ENCODE measurements around the gene RAP2B.
"Not testable (repeated sequence)": the region's sequence is repeated elsewhere in the genome, so short reads cannot be mapped to it uniquely, and the experiment has no call there.

Gene RAP2B

DNA sequence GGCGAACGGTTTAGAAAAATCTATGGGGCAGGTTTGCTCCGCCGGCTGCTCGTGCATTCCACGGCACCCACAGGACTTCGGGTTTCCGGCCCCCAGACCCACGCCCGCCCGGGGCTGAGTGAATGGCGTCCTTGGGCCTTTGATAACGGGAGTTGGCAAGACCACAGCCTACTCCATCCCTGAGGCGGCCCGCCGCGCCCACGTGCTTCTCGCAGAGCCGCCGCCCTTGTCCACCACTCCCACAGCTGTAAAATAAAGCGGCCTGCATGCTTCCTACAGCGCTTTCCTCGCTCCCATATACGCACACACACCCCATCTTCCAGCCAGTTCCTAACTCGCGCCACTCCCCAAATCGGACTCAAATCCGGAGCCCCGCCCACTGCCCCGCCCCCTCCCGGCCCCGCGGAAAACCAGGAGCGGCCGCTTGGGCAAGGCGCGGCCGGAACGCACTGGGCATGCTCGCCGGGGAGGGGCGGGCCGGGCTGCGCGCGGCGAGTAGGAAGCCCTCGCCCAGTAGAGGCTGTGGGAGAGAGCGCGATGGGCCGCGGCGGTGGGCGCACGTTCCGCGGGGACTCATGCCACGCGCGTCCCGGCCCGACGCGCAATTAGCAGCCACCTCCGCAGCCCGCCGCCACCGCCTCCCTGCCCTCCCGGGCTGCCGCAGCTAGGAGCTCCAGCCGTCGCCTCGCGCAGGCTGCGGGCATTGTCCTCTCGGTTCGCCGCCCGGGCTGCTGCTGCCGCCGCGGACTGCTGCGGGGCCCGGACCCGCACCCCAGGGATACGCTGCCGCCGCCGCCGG is at the start of gene RAP2B:
Gene RAP2B, plus strand, starts transcription at position 513 of the 799 bp plus-strand sequence. CDS start 468 bp downstream, outside the sequence.
- peak; percentile 97 to 98 for DNase-seq

DNA sequence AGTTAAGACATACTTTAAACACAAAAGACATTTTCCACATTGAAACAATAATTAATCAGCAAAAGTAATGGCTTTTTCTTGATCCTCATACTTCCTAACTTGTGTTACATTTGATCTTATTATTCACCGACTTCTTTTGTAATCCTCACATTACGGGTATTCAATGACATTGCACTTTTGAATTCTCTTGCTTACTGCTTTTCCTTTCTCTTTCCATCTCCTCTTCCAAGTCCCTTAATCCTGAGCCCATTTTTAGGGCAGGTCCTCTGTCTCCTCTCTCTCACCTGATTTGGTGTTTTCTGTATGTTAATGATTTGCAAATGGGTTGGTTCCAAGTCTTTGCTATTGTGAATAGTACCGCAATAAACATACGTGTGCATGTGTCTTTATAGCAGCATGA is 48.5 kb upstream of the RAP2B start:
- no peak for DNase-seq

DNA sequence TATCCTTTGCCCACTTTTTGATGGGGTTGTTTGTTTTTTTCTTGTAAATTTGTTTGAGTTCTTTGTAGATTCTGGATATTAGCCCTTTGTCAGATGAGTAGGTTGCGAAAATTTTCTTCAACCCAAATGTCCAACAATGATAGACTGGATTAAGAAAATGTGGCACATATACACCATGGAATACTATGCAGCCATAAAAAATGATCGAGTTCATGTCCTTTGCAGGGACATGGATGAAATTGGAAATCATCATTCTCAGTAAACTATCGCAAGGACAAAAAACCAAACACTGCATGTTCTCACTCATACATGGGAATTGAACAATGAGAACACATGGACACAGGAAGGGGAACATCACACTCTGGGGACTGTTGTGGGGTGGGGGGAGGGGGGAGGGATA is 47.8 kb upstream of the RAP2B start:
- DNase-seq: not testable (repeated sequence)

DNA sequence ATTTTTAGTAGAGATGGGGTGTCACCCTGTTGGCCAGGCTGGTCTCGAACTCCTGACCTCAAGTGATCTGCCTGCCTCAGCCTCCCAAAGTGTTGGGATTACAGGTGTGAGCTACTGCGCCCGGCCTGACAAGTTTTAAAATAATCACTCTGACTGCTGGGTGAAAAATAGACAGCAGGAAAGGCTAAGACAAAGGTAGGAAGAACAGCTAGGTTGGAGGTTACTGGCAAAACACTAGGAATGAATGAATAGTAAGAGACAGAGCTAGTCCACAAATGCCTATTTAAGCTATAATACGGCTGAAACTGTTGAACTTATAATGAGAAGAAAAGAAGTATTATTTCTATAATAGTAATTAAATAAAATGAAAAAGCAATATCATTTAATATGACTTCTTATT is 46.7 kb upstream of the RAP2B start:
- DNase-seq: no peak

DNA sequence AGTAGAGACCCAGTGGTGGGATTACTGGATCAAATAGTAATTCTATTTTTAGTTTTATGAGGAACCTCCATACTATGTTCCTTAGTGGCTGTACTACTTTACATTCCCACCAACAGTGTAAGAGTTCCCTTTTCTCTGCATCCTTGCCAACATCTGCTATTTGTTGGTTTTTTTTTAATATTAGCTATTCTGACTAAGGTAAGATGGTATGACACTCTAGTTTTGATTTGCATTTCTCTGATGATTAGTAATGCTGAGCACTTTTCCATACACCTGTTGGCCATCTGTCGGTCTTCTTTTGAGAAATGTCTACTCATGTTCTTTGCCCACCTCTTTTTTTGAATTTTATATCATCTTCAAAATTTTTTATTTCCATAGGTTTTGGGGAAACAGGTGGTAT is 34.2 kb upstream of the RAP2B start:
- DNase-seq: no peak

DNA sequence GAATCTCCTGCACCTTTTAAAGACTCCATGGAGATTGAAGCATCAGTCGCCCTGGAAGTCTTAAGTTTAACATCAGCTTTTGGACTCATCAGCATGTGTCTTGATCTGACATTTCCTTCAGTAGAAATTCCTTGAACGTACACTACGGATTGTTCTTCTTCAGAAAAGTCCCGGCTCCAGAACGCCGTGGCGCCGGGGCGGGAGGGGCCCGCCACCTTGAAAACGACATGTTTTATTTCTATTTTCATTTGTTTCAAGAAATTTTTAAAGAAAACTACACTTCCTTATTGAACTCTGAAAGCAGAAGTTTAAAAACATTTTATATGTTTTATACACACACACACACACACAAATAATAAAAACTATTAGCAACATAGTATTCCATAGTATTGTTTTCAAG is 32.6 kb upstream of the RAP2B start:
- no peak for DNase-seq

DNA sequence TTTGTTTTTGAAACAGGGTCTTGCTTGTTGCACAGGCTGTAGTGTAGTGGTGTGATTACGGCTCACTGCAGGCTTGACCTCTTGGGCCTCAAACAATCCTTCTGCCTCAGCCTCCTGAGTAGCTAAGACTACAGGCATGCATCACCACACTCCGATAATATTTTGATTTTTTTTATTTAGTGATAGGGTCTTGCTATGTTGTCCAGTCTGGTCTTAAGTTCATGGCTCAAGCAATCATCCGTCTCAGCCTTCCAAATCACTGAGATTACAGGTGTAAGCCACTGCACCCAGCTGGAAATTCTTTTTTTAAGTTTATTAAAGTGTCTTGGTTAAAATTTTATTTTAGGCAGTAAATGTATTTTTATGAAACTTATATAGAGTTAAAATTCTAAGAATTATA is 32.2 kb upstream of the RAP2B start:
- no peak for DNase-seq

DNA sequence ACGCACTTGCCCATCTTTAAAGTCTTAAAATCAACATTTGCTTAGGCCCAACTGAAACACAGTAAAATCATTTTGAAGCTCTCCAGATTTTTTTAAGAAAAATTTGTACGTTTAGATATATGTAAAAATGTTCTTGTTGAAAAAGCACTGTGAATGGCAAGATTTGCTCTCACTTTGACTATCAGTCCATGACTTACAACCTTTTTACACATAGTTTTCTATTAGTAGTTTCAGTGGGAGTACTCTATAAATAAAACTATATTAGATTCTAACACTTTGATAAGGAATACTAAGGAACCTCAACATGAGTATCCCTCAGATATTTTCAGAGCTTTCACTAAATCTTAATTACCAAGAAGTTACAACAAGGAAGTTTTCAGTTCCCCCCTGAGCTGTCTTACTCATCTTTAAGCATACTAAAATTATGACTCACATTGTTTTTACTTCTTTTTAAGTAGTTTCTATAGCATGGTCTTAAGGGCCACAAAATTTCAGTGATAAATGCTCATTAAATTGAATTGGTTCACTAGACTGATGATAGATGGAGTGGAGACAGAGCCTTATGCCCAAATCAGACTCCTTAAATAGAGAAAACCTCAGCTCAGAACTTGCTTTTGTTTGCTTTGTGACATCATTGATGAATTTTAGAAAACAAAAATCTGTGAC is 31.6 kb upstream of the RAP2B start:
- no peak for DNase-seq

DNA sequence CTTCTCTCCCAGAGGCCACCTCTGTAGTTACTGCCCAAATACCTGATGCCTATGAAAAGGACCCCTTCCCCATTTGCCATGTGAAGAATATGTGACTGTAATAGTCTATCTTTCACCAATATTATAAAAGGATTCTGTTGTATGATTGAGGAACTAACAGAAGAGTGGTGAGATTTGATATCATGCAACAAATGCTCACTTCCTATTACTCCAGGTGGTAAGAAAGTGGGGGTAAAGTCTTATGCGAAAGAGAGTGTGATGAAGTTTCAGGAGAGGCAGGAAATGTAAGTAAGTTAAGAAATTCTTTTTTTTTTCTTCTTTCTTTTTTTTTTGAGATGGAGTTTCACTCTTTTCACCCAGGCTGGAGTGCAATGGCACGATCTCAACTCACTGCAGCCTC is 24.4 kb upstream of the RAP2B start:
- no peak for DNase-seq

DNA sequence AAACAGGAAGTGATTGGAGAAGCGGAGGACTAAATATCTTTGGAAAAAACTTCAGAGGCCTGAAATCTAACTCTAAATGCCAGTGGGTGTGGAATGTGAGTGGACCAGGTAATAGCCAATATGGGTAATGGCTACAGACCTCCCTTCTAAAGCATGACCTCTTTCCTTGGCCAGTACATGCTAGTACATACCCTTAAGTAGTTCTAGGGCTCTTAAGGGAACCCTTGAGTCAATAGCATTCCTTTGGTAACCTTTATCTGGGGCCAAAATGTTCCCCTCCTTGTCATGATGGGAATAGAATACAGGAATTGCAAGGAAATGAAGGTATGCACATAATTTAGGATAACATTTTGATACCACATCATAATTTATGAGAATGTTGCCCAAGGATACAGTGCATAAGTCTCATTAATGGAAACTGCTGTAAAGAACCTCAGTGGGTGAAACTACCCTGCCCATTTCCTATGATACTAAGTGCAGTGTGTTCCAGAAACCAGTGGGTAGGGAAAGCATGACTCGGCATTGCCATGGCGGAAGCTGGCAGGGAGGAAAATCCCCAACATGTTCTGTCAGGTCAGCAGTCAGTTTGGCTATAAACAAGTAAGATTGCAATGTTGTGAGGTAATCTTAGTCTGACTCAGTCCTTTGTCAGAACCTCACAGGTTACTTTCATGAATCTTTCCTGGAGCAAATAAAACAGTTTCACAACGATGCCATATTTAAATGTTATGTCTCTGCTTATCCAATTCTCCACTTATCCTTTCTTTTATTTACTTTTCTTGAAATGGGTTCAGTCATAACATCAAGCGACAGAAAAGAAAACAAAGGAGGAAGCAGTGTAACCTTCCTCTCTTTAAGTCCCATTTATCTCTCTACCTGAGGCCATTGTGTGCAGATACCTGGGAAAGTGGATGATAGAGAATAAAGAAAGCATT is 23.5 kb upstream of the RAP2B start:
- peak; percentile 74 to 80 for DNase-seq

DNA sequence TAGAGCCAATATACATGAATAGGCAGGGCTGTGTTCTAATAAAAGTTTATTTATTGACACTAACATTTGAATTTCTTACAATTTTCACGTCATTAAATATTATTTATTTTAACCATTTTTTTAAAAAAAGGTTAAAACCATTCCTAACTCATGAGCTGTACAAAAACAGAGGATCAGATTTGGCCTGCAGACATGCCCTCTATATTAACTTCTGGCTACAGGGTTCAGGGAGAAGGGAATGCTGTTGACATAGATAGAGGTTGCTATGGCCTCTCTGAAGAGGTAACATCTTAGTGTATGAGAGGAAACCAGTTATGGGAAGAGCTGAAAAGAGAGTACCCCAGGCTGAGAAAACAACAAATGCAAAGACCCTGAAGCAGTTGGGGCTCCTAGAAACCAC is 19.1 kb upstream of the RAP2B start:
- no peak for DNase-seq

DNA sequence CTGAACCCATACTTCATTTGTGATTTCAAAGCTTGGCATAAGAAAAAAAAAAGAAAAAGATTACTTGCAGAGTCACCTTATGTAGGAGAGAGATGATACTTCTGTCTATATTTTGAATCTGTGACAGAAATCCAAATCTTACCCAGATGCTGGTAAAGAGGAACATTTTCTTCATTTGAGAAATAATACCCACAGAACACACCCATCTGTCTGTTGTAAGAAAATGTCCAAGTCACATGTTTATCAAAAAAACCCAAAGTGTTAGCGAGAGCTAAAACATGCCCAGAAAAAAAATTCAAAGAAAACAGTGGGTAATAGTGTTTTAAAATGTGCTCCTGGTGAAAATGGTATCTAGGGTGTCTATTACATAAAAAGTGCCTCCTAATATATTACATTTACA is 18.0 kb upstream of the RAP2B start:
- DNase-seq: no peak

DNA sequence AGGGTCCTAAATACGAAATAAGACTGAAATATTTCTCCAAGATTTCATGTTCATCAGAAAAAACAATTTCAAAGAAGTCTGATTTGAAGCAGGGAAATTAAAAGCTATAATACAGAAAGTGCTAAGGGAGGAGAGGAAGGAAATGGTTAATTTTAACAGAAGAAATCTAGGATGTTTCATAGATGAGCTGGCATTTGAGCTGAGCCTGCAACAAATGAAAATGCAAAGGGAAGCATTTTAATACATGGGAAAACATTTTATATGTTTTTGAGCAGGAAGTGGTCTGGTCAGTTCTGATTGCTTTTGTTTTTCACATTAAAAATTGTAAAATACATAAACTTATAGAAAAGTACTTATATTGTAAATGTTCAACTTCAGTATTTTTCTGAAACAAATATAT is 17.2 kb upstream of the RAP2B start:
- DNase-seq: no peak

DNA sequence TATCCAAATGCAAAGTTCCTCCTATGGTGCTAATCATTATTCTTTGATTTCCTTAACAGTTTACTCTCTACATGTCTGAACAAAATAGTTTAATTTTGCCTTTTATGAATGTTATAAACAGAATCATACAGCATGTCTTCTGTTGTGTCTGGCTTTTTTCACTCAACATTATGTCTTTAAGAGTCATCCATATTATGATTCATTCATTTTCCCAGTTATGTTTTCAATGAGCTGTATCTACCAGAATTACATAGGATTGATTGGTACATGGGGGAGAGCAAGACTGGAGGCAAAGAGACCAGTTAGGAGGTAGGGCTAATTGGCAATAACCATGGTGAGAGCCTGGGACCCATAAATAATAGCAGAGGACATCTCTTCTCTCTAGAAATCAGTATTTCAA is 16.6 kb upstream of the RAP2B start:
- no peak for DNase-seq

DNA sequence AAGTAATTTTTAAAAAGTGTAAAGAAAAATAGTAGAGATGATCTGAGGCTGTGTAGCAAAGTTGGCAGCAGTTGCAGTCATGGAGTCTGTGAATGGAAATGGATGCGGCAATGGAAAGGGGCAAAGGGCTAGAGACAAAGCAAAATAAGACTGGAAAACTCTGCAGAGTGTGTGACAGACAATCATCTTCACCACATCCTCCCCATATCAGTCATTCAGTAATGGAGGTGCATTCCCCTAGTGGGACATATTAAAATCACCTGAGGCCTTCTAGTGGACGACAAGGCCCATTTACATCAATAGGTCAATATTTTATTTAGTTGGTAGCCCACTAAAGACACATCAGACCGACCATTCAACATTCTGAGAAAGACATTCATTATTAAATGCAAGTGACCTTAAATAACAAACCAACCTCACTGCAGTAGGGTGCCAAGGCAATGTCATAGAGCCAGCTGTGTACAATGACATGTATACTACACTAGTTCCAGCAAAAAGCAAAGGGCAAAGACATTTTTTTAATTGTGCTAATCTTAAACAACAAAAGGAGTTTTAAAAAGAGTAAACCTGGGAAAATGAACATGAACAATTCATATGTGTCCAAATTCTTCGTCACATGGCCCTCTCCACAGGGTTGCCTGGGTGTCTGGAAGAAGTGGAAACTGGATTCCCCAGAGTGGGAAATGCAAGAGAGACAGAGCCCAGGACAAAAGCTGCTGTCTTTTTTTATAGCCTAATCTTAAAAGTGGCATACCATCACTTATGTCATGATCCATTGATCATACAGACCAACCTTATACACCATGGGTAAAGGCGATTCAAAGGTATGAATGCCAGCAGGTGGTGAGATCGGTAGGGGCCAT is 15.6 kb upstream of the RAP2B start:
- no peak for DNase-seq

DNA sequence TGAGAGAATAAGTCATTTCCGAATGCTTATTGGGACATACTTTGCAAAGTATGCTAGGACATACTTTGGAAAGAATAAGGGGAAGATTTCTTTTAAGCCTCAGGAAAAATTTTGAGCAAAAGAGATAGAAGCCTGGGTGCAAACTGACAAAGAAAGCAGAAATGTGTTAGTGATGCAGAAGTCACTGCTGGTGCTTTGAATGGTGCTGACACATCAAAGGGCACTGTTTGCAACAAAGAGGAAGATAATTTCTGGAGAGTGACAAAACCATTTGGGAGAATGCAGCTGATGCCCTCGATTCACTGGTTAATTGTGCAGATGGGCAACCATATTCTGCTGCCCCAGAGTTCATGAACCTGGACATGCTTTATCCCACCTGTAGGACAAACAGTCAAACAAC is 11.0 kb upstream of the RAP2B start:
- no peak for DNase-seq

DNA sequence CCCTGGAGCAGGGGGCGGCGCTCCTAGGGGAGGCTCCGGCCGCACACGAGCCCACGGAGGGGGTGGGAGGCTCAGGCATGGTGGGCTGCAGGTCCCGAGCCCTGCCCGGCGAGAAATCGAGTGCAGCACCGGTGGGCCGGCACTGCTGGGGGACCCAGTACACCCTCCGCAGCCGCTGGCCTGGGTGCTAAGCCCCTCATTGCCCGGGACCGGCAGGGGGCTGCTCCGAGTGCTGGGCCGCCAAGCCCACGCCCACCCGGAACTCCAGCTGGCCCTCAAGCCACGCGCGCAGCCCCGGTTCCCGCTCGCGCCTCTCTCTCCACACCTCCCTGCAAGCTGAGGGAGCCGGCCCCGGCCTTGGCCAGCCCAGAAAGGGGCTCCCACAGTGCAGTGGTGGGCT is 6.2 kb upstream of the RAP2B start:
- not testable (repeated sequence) for DNase-seq

DNA sequence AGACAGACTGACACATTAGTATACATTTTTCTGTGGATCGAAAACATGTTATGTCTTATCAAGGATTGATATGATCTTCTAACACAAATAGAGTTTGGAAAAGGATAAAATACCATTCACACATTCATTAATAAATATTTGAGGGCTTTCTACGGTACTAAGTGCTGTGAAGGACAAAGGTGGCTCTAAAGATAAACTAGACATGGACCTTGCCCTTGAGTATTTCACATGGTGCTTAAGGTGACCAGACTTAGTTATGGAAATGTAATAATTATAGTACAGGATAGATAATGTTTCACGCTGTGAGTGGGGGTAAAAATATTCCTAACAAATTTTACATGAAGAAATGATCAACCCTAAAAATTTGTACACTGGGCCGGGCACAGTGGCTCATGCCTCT is 3.8 kb upstream of the RAP2B start:
- no peak for DNase-seq

DNA sequence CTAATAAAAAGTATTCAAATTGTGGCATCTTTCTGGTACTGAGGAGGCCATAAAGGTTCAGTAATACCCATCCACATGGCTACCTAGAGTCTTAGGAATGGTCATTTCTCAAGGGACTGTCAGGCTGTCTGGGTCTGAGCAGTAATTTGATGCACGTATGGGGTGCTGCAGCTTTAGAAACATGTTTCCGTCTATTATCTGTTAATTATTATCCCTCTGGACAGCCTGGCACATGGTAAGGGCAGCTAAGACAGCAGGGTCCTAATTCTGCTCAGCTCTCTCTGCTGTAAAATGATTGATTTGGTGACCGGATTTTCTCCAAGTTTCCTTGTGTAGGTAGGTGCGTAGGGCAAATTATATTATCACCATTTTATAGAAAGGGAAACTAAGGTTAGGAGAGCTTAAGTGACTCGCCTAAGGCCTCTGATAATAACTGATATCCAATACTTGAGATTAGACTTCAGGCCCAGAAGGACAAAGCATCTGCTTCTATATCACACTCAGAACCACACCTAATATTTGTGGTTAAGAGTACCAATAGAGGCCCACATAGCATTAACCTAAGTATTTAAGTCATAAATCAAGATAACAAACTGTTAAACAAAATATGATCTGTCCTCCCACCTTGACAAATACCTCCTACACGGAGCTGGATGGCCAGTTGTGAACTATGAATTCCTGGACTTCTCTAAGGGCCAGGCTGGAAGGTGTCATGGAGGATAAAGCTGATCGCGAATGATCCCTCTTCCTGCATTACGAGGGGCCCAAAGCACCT is 2.9 kb upstream of the RAP2B start:
- DNase-seq: no peak

DNA sequence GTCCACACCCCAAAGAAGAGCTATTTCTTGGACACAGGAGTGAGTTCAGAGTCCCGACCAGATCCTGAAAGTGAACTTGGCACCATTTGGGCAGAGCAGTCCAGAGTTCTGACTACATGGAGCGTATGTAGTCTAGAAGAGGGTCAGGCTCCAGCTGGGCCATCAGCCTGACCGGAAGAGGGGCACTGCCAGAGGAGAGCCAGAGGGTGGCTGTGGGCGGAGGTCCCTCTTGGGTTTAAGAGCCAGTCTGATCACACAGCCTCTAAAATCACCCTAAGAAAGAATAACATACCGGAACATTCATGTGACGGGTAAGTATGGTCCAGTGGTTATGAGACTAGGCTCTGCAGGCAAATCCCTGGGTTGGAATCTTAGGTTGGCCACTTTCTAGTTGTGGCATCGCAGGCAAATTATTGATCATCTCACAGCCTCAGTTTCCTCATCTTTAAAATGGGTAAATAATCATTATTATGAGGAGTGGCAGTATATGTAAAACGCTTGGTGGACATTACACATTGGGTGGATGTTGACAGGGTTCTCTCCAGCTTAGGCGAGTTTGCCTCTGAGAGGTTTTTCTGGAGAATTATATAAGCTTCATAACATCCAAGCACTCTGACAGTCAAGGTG is 2.1 kb upstream of the RAP2B start:
- DNase-seq: no peak

DNA sequence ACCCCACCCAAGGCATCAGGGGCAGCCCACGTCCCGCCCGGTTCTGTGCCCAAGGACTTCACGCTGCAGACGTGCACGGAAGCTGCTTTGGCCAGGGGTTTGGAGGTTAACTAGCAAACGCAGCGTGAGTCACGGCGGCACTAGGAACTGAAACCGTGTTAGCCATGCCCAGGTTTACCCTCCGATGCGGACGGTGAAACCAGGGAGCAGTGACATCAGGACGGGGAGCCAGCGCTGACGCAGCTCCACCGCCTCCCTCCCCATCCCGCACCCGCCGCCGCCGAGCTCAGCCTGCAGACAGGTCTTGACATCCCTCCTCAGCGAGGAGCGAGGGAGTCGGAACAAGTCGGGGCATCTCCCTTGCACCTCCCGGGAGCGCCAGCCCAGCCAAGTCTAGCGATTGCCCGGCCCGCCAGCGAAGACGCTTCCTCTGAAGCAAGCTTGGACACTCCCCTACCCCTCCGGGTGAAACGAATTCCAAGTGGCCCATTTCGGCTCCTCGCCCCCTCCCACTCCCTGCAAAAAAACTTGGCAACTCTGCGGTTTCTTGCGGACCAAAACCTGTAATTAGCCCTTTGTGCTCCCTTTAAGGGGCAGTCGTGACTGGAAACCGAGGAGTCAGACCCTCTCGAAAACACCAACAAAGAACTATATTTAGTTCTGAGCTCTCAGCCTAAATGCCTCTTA is 1.4 kb upstream of the RAP2B start:
- DNase-seq: peak; percentile 84 to 88

Data from activated T-cell treated with anti-CD3 and anti-CD28 coated beads, Interleukin-2, amount 50 U/mL, for 48 hours (primary cell).